Measurements from ENCODE around the gene KRTAP9-3. TPM values are rescaled to one million over a fixed set of nuclear protein-coding genes. Genes with fewer than 3 reads are reported as not detected.
"Not testable (repeated sequence)": the region's sequence is repeated elsewhere in the genome, so short reads cannot be mapped to it uniquely, and the experiment has no call there.

KRTAP9-3 gene
- polyA plus RNA-seq, 1 donor from 2014 or later: not detected

- Histone ChIP-seq H3K4me2 (ENCODE audit: low read length) (no peak overlapping the region), H3K79me2 (replicated peaks; ENCODE audit: insufficient read depth, low read length) (no peaks in the 10 kb centered on the region)
- no peak for TF ChIP-seq CTCF (IDR thresholded peaks at IDR 0.05; ENCODE audit: poor library complexity, severe bottlenecking)
- TF ChIP-seq REST (IDR thresholded peaks at IDR 0.05; ENCODE audit: borderline replicate concordance): no peak
- no peak for TF ChIP-seq EP300 (conservative IDR thresholded peaks at IDR 0.05; ENCODE audit: poor library complexity, severe bottlenecking)
- TF ChIP-seq SMC3 (conservative IDR thresholded peaks at IDR 0.05; ENCODE audit: poor library complexity): no peak
- no peak for TF ChIP-seq RAD21 (conservative IDR thresholded peaks at IDR 0.05)
- TF ChIP-seq POLR2AphosphoS5 (IDR thresholded peaks at IDR 0.05): no peak
- TF ChIP-seq MXI1 (conservative IDR thresholded peaks at IDR 0.05; ENCODE audit: poor library complexity, severe bottlenecking): no peak
- no peak for TF ChIP-seq TAF1 (IDR thresholded peaks at IDR 0.05; ENCODE audit: low read depth)
- no peak for TF ChIP-seq EZH2 (IDR thresholded peaks at IDR 0.05; ENCODE audit: borderline replicate concordance, insufficient read depth, low read length, poor library complexity, severe bottlenecking)
These were observed 45.4 kb upstream of the KRTAP9-3 start for GRCh38 chr17:41186872-41187271.

GRCh38 chr17:41189837-41190318 lies 42.4 kb upstream of the KRTAP9-3 start, which contains the start of gene KRTAP9-1:
Gene KRTAP9-1 (plus strand): TSS chr17:41189887. CDS start chr17:41189887, 0 bp downstream.
- not testable (repeated sequence) for H3K36me3 ChIP-seq (ENCODE audit: insufficient read depth, low read length); H4K20me1 ChIP-seq (ENCODE audit: insufficient read depth); H3K27me3 ChIP-seq (ENCODE audit: insufficient read depth, low read depth, low read length); H2AFZ ChIP-seq (ENCODE audit: low read depth, low read length); H3K9me3 ChIP-seq (ENCODE audit: low read length); H3K79me2 ChIP-seq (replicated peaks; ENCODE audit: insufficient read depth, low read length); H3F3A ChIP-seq (ENCODE audit: insufficient read depth, low read length, poor library complexity, severe bottlenecking); H3K27ac ChIP-seq (ENCODE audit: low read length); H3K9ac ChIP-seq (ENCODE audit: low read length); H3K4me2 ChIP-seq (ENCODE audit: low read length); H3K9me2 ChIP-seq (ENCODE audit: insufficient read depth, low read length); H3K4me3 ChIP-seq (ENCODE audit: low read length)

More at GRCh38 chr17:41186872-41187271, 45.4 kb upstream of the KRTAP9-3 start:
- Histone ChIP-seq H3F3A (ENCODE audit: insufficient read depth, low read length, poor library complexity, severe bottlenecking) (no peaks in the 10 kb centered on the region), H3K9me3 (ENCODE audit: low read length) (no peaks in the 10 kb centered on the region), H3K27ac (ENCODE audit: low read length) (no peak overlapping the region), H3K4me3 (ENCODE audit: low read length) (no peak overlapping the region), H3K27me3 (ENCODE audit: insufficient read depth, low read depth, low read length) (no peaks in the 10 kb centered on the region), H3K9ac (ENCODE audit: low read length) (no peak overlapping the region), H4K20me1 (ENCODE audit: insufficient read depth) (no peaks in the 10 kb centered on the region), H3K36me3 (ENCODE audit: insufficient read depth, low read length) (no peaks in the 10 kb centered on the region), H3K9me2 (ENCODE audit: insufficient read depth, low read length) (no peaks in the 10 kb centered on the region), H2AFZ (ENCODE audit: low read depth, low read length) (no peak overlapping the region)

GRCh38 chr17:41190328-41190727 lies 41.9 kb upstream of the KRTAP9-3 start:
- no peak overlapping the region for H3K9ac ChIP-seq (ENCODE audit: low read length)
- no peaks in the 10 kb centered on the region for H3K36me3 ChIP-seq (ENCODE audit: insufficient read depth, low read length)
- H2AFZ ChIP-seq (ENCODE audit: low read depth, low read length): no peak overlapping the region
- H3K27me3 ChIP-seq (ENCODE audit: insufficient read depth, low read depth, low read length): no peaks in the 10 kb centered on the region
- no peaks in the 10 kb centered on the region for H4K20me1 ChIP-seq (ENCODE audit: insufficient read depth)
- no peaks in the 10 kb centered on the region for H3K9me3 ChIP-seq (ENCODE audit: low read length)
- TF ChIP-seq TAF1 (IDR thresholded peaks at IDR 0.05; ENCODE audit: low read depth) (no peak), EP300 (conservative IDR thresholded peaks at IDR 0.05; ENCODE audit: poor library complexity, severe bottlenecking) (no peak), RAD21 (conservative IDR thresholded peaks at IDR 0.05) (no peak), CTCF (IDR thresholded peaks at IDR 0.05; ENCODE audit: poor library complexity, severe bottlenecking) (no peak), REST (IDR thresholded peaks at IDR 0.05; ENCODE audit: borderline replicate concordance) (no peak), POLR2AphosphoS5 (IDR thresholded peaks at IDR 0.05) (no peak), MXI1 (conservative IDR thresholded peaks at IDR 0.05; ENCODE audit: poor library complexity, severe bottlenecking) (no peak), SMC3 (conservative IDR thresholded peaks at IDR 0.05; ENCODE audit: poor library complexity) (no peak), EZH2 (IDR thresholded peaks at IDR 0.05; ENCODE audit: borderline replicate concordance, insufficient read depth, low read length, poor library complexity, severe bottlenecking) (no peak)
- no peaks in the 10 kb centered on the region for H3F3A ChIP-seq (ENCODE audit: insufficient read depth, low read length, poor library complexity, severe bottlenecking)
- H3K27ac ChIP-seq (ENCODE audit: low read length): no peak overlapping the region
- no peak overlapping the region for H3K4me2 ChIP-seq (ENCODE audit: low read length)
- no peak overlapping the region for H3K4me3 ChIP-seq (ENCODE audit: low read length)
- H3K79me2 ChIP-seq (replicated peaks; ENCODE audit: insufficient read depth, low read length): no peaks in the 10 kb centered on the region
- H3K9me2 ChIP-seq (ENCODE audit: insufficient read depth, low read length): no peaks in the 10 kb centered on the region

Data from neural cell (in vitro differentiated cells).